HCT116 (cell line): ENCODE measurements around the gene MYPN. TPM values are rescaled to one million over a fixed set of nuclear protein-coding genes. Genes with fewer than 3 reads are reported as not detected.

Source experiments
- ATAC-seq: fragments of 200-7000 bp; cut with Tn5 transposase; 2 replicates; pipeline ENCODE4 v1.9.1; 2020; ENCODE audit warnings: mild to moderate bottlenecking, moderate library complexity
- BruUV-seq: library from RNA; stranded (reverse); fragments of 400-500 nt; replicated peaks from 2 replicates; lab custom pipeline; 2021; lab: Mats Ljungman, UMichigan
- CTCF ChIA-PET: fragments of 300-600 bp; sonication (Branson Sonifier 250); formaldehyde crosslinking; loops from one replicate; lab custom pipeline; 2021; ENCODE audit warnings: antibody characterized with exemption; lab: Charles Lee
- POLR2A ChIA-PET: fragments of 300-600, 350-600 bp; sonication (Branson Sonifier 250); formaldehyde crosslinking; loops from one replicate; lab custom pipeline; 2021; ENCODE audit warnings: antibody characterized with exemption; lab: Charles Lee
- RAD21 ChIA-PET, 2 experiments: fragments of 300-600 bp; sonication (Branson Sonifier 250); formaldehyde crosslinking; loops; one replicate each; lab custom pipeline; 2023; ENCODE audit warnings: low total read pairs in 2 of 2; ENCODE audit not compliant: uncharacterized antibody in 2 of 2, unreplicated experiment in 2 of 2, low non-redundant PET in 1 of 2; lab: Charles Lee
- DNase-seq: peaks from one replicate; pipeline ENCODE4 v3.0.0-alpha.2; 2010; ENCODE audit warnings: low read depth, low spot score
- H2AFZ ChIP-seq: fragments of 200-600 bp; shearing (Covaris generic), sonication (generic); 2 replicates; pipeline ENCODE4 v1.6.1; 2017; ENCODE audit warnings: low read depth, mixed run types, mixed read lengths, antibody characterized with exemption, low read length; ENCODE audit not compliant: poor library complexity, severe bottlenecking
- H3K27ac ChIP-seq: 2 replicates; pipeline ENCODE4 v1.5.1; 2012; ENCODE audit warnings: low read depth, low read length
- H3K27me3 ChIP-seq: fragments of 200-600 bp; sonication (generic); 2 replicates; pipeline ENCODE4 v1.6.1; 2016; ENCODE audit warnings: mixed run types, low read length, mixed read lengths; ENCODE audit not compliant: insufficient read depth
- H3K36me3 ChIP-seq, 2 experiments: fragments of 200-500 bp in 1 of 2; fragments of 200-600 bp in 1 of 2; sonication (Bioruptor generic) in 1 of 2; sonication (generic) in 1 of 2; 2 replicates each; pipeline versions ENCODE4 v1.5.1 to v1.6.1; 2014 to 2016; ENCODE audit warnings: low read length in 2 of 2, inconsistent platforms in 1 of 2, mixed read lengths in 1 of 2, mixed run types in 1 of 2; ENCODE audit not compliant: insufficient read depth in 2 of 2, control insufficient read depth in 1 of 2
- H3K4me1 ChIP-seq, 2 experiments: fragments of 200-600 bp in 1 of 2; sonication (generic) in 1 of 2; 2 replicates each; pipeline versions ENCODE4 v1.5.1 to v1.6.1; 2012 to 2017; ENCODE audit warnings: low read length in 2 of 2, inconsistent platforms in 1 of 2, mild to moderate bottlenecking in 1 of 2, mixed read lengths in 1 of 2, mixed run types in 1 of 2, moderate library complexity in 1 of 2; ENCODE audit not compliant: insufficient read depth in 2 of 2, control insufficient read depth in 1 of 2
- H3K4me2 ChIP-seq: fragments of 200-600 bp; sonication (generic); 2 replicates; pipeline ENCODE4 v1.6.1; 2017; ENCODE audit warnings: mixed run types, low read length, mixed read lengths
- H3K4me3 ChIP-seq, 2 experiments: fragments of 200-600 bp in 1 of 2; sonication (generic) in 1 of 2; replicated peaks in 1 of 2; 2 replicates each; pipeline ENCODE4 v1.5.1; 2011 to 2016; ENCODE audit warnings: low read length in 2 of 2, control low read depth in 1 of 2, low read depth in 1 of 2, mild to moderate bottlenecking in 1 of 2, mixed read lengths in 1 of 2, mixed run types in 1 of 2
- H3K79me2 ChIP-seq: fragments of 200-600 bp; sonication (generic); 2 replicates; pipeline ENCODE4 v1.6.1; 2017; ENCODE audit warnings: mild to moderate bottlenecking, mixed run types, low read length, moderate library complexity, mixed read lengths; ENCODE audit not compliant: insufficient read depth
- H3K9ac ChIP-seq: fragments of 200-600 bp; sonication (generic); 2 replicates; pipeline ENCODE4 v1.6.1; 2016; ENCODE audit warnings: low read length, mixed read lengths
- H3K9me2 ChIP-seq: fragments of 200-600 bp; sonication (generic), shearing (Covaris generic); 2 replicates; pipeline ENCODE4 v1.6.1; 2017; ENCODE audit warnings: mixed run types, mild to moderate bottlenecking, moderate library complexity; ENCODE audit not compliant: insufficient read depth
- H3K9me3 ChIP-seq, 2 experiments: fragments of 200-500 bp in 1 of 2; fragments of 200-600 bp in 1 of 2; sonication (Bioruptor generic) in 1 of 2; sonication (generic) in 1 of 2; 2 replicates each; pipeline ENCODE4 v1.6.1; 2014 to 2017; ENCODE audit warnings: low read length in 2 of 2, mixed read lengths in 2 of 2, inconsistent platforms in 1 of 2, low read depth in 1 of 2, mild to moderate bottlenecking in 1 of 2, mixed run types in 1 of 2, moderate library complexity in 1 of 2; ENCODE audit not compliant: control insufficient read depth in 1 of 2, insufficient read depth in 1 of 2
- H4K20me1 ChIP-seq: fragments of 200-600 bp; sonication (generic), shearing (Covaris generic); 2 replicates; pipeline ENCODE4 v1.6.1; 2017; ENCODE audit warnings: mixed run types, mild to moderate bottlenecking, moderate library complexity; ENCODE audit not compliant: insufficient read depth
- CBX3 ChIP-seq: IDR thresholded peaks from 2 replicates; pipeline ENCODE4 v1.6.1; 2012; ENCODE audit warnings: low read depth
- EGR1 ChIP-seq: IDR thresholded peaks from 2 replicates; pipeline ENCODE4 v1.6.1; 2012; ENCODE audit warnings: low read depth
- EZH2 ChIP-seq: fragments of 200-600 bp; sonication (generic); IDR thresholded peaks from 2 replicates; pipeline ENCODE4 v1.6.1; 2017; ENCODE audit warnings: antibody characterized with exemption, mixed run types
- EZH2phosphoT487 ChIP-seq: fragments of 200-600 bp; IDR thresholded peaks from 2 replicates; pipeline ENCODE4 v1.6.1; 2018; ENCODE audit warnings: antibody characterized with exemption, borderline replicate concordance
- FOSL1 ChIP-seq: IDR thresholded peaks from 2 replicates; pipeline ENCODE4 v1.6.1; 2012; ENCODE audit warnings: low read depth
- JUND ChIP-seq: IDR thresholded peaks from 2 replicates; pipeline ENCODE4 v1.6.1; 2012
- POLR2A ChIP-seq: IDR thresholded peaks from 2 replicates; pipeline ENCODE4 v1.7.0; 2011; ENCODE audit warnings: borderline replicate concordance; ENCODE audit not compliant: insufficient read depth, insufficient read length; ENCODE audit errors: extremely low read depth
- POLR2AphosphoS5 ChIP-seq: IDR thresholded peaks from 2 replicates; pipeline ENCODE4 v1.6.1; 2011; ENCODE audit warnings: mild to moderate bottlenecking, low read depth, low read length, moderate library complexity
- RAD21 ChIP-seq: IDR thresholded peaks from 2 replicates; pipeline ENCODE4 v1.6.1; 2012; ENCODE audit warnings: low read depth, mild to moderate bottlenecking
- SIN3A ChIP-seq: IDR thresholded peaks from 2 replicates; pipeline ENCODE4 v1.6.1; 2012; ENCODE audit warnings: low read depth
- SP1 ChIP-seq: IDR thresholded peaks from 2 replicates; pipeline ENCODE4 v1.6.1; 2012; ENCODE audit warnings: low read depth
- SRF ChIP-seq: IDR thresholded peaks from 2 replicates; pipeline ENCODE4 v1.6.1; 2012; ENCODE audit warnings: low read depth
- YY1 ChIP-seq: IDR thresholded peaks from 2 replicates; pipeline ENCODE4 v1.6.1; 2011; ENCODE audit warnings: low read length, low read depth, moderate library complexity, mild to moderate bottlenecking; ENCODE audit not compliant: insufficient replicate concordance; ENCODE audit errors: extremely low read depth
- ZFX ChIP-seq: fragments of 450-650 bp; IDR thresholded peaks from 2 replicates; pipeline ENCODE4 v1.6.1; 2017
- ZNF274 ChIP-seq: fragments of 200-500 bp; sonication (Bioruptor generic); IDR thresholded peaks from 2 replicates; pipeline ENCODE4 v1.6.1; 2014; ENCODE audit warnings: mild to moderate bottlenecking, low read depth, low read length, inconsistent platforms
- intact Hi-C: fragments of 100-400 bp; cut with micrococcal nuclease; formaldehyde crosslinking; loops from 2 replicates; pipeline ENCODE4 v1.10.0; 2022
- total RNA-seq: library from RNA; stranded (reverse); gene quantifications from one replicate; pipeline ENCODE4 v1.2.1, GENCODE V29; 2021; ENCODE audit not compliant: unreplicated experiment
- TF ChIP-seq, protein P1 (sequence below): IDR thresholded peaks from 2 replicates; pipeline ENCODE4 v1.6.1; 2011; ENCODE audit warnings: mild to moderate bottlenecking, low read length, moderate library complexity; ENCODE audit not compliant: insufficient replicate concordance; ENCODE audit errors: extremely low read depth
- TF ChIP-seq, protein P2 (sequence below): IDR thresholded peaks from 2 replicates; pipeline ENCODE4 v1.6.1; 2012; ENCODE audit warnings: low read depth
- TF ChIP-seq, protein P3 (sequence below): IDR thresholded peaks from 2 replicates; pipeline ENCODE4 v1.6.1; 2012

Gene MYPN
- total RNA-seq, 1 experiment from 2014 or later: 0.34 TPM

DNA sequence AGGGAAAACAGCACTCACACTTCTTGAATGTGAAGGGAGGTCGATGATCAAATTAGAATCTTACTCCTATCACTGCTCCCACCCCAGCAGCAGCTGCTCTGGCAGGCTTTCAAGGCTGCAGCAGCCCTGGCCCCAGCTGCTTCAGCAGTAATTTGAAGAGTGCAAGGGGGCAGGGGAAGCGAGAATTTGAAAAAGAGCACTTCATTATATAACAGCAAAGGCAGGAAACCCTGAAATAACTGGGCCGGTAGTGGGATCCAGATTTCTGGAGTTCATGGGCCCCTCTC, 44.9 kb downstream of the MYPN start:
- CTCF ChIA-PET: interaction anchor here (4.2 kb wide), 1 partner anchor 299 kb away, joined by 21 read pairs; no protein-coding TSS in a partner anchor
- TF ChIP-seq ZNF274 (no peak), SRF (no peak), POLR2A (no peak), YY1 (no peak), CBX3 (no peak), RAD21 (no peak), SIN3A (no peak), ZFX (no peak), JUND (no peak), EGR1 (no peak), FOSL1 (no peak), POLR2AphosphoS5 (no peak), EZH2phosphoT487 (no peak), SP1 (no peak), EZH2 (no peak)
- TF ChIP-seq, protein P1, sequence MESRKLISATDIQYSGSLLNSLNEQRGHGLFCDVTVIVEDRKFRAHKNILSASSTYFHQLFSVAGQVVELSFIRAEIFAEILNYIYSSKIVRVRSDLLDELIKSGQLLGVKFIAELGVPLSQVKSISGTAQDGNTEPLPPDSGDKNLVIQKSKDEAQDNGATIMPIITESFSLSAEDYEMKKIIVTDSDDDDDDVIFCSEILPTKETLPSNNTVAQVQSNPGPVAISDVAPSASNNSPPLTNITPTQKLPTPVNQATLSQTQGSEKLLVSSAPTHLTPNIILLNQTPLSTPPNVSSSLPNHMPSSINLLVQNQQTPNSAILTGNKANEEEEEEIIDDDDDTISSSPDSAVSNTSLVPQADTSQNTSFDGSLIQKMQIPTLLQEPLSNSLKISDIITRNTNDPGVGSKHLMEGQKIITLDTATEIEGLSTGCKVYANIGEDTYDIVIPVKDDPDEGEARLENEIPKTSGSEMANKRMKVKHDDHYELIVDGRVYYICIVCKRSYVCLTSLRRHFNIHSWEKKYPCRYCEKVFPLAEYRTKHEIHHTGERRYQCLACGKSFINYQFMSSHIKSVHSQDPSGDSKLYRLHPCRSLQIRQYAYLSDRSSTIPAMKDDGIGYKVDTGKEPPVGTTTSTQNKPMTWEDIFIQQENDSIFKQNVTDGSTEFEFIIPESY: no peak
- TF ChIP-seq, protein P2, sequence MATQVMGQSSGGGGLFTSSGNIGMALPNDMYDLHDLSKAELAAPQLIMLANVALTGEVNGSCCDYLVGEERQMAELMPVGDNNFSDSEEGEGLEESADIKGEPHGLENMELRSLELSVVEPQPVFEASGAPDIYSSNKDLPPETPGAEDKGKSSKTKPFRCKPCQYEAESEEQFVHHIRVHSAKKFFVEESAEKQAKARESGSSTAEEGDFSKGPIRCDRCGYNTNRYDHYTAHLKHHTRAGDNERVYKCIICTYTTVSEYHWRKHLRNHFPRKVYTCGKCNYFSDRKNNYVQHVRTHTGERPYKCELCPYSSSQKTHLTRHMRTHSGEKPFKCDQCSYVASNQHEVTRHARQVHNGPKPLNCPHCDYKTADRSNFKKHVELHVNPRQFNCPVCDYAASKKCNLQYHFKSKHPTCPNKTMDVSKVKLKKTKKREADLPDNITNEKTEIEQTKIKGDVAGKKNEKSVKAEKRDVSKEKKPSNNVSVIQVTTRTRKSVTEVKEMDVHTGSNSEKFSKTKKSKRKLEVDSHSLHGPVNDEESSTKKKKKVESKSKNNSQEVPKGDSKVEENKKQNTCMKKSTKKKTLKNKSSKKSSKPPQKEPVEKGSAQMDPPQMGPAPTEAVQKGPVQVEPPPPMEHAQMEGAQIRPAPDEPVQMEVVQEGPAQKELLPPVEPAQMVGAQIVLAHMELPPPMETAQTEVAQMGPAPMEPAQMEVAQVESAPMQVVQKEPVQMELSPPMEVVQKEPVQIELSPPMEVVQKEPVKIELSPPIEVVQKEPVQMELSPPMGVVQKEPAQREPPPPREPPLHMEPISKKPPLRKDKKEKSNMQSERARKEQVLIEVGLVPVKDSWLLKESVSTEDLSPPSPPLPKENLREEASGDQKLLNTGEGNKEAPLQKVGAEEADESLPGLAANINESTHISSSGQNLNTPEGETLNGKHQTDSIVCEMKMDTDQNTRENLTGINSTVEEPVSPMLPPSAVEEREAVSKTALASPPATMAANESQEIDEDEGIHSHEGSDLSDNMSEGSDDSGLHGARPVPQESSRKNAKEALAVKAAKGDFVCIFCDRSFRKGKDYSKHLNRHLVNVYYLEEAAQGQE: no peak
- TF ChIP-seq, protein P3, sequence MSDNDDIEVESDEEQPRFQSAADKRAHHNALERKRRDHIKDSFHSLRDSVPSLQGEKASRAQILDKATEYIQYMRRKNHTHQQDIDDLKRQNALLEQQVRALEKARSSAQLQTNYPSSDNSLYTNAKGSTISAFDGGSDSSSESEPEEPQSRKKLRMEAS: no peak
- ATAC-seq (peak; percentile 9; the same call in 1 of the 2 replicates), DNase-seq (no peak)
- no peaks in the 10 kb centered on the region for H3K9me3 ChIP-seq
- intact Hi-C loops: loop anchor here (5.0 kb wide), 1 partner anchor 57 kb away; no protein-coding TSS in a partner anchor
- peak overlapping the region; percentile 19; the same call in 1 of the 2 replicates for H3K27ac ChIP-seq
- no peaks in the 10 kb centered on the region for H3K27me3 ChIP-seq
- peak overlapping the region; percentile 63 for H3K4me2 ChIP-seq
- H3K9me2 ChIP-seq: no peaks in the 10 kb centered on the region
- peak overlapping the region; percentile 12; the same call in 1 of the 2 replicates for H3K9ac ChIP-seq
- RAD21 ChIA-PET: no interaction called here
- POLR2A ChIA-PET: no interaction called here
- peaks cover 15 to 64% of the 10 kb centered on the region in 2 experiments for H3K4me1 ChIP-seq
- H3K79me2 ChIP-seq: no peaks in the 10 kb centered on the region
- no peaks in the 10 kb centered on the region for H4K20me1 ChIP-seq
- no peak overlapping the region for H3K4me3 ChIP-seq
- BruUV-seq: no TSS peak
- H3K36me3 ChIP-seq: no peaks in the 10 kb centered on the region
- H2AFZ ChIP-seq: no peak overlapping the region
